RWPE2 (cell line): ENCODE results near the gene ZBTB7B.
A peak's percentile ranks its signal among the peaks of the same experiment; 100 is the strongest.

Source experiments
- ATAC-seq: fragments of 200-7000 bp; cut with Tn5 transposase; 3 replicates; pipeline ENCODE4 v1.9.1; 2021; ENCODE audit warnings: low read depth
- DNase-seq: peaks from one replicate; pipeline ENCODE4 v3.0.0-alpha.2; 2020; ENCODE audit warnings: low spot score
- H3K27ac ChIP-seq: fragments of 450-650 bp; 2 replicates; pipeline ENCODE4 v1.5.1; 2017; ENCODE audit warnings: mild to moderate bottlenecking; ENCODE audit not compliant: poor library complexity, severe bottlenecking
- H3K27me3 ChIP-seq: fragments of 250-450 bp; sonication (Bioruptor Pico); 2 replicates; pipeline ENCODE4 v1.5.1; 2021; ENCODE audit warnings: mild to moderate bottlenecking, moderate library complexity; ENCODE audit not compliant: insufficient read depth, poor library complexity, severe bottlenecking
- H3K36me3 ChIP-seq: fragments of 250-450 bp; sonication (Bioruptor Pico); 2 replicates; pipeline ENCODE4 v1.5.1; 2020; ENCODE audit warnings: low read depth, mild to moderate bottlenecking, moderate library complexity
- H3K4me1 ChIP-seq: fragments of 250-450 bp; sonication (Bioruptor Pico); 2 replicates; pipeline ENCODE4 v1.5.1; 2021; ENCODE audit warnings: mild to moderate bottlenecking, moderate library complexity; ENCODE audit not compliant: insufficient read depth, poor library complexity, severe bottlenecking
- H3K4me3 ChIP-seq: fragments of 250-450 bp; sonication (Bioruptor Pico); 2 replicates; pipeline ENCODE4 v1.5.1; 2021; ENCODE audit warnings: mild to moderate bottlenecking, moderate library complexity; ENCODE audit not compliant: severe bottlenecking
- H3K9me3 ChIP-seq: fragments of 250-450 bp; sonication (Bioruptor Pico); 2 replicates; pipeline ENCODE4 v1.5.1; 2021; ENCODE audit warnings: mild to moderate bottlenecking, moderate library complexity; ENCODE audit not compliant: severe bottlenecking
- CTCF ChIP-seq: fragments of 450-650 bp; IDR thresholded peaks from one replicate; pipeline ENCODE4 v1.5.1; 2017; ENCODE audit warnings: mild to moderate bottlenecking, moderate library complexity; ENCODE audit not compliant: poor library complexity, severe bottlenecking

ZBTB7B gene

GRCh38 chr1:154999571-155000410, 2.8 kb upstream of the ZBTB7B start:
- Histone ChIP-seq H3K4me3 (peak overlapping the region; percentile 4), H3K27me3 (no peaks in the 10 kb centered on the region), H3K27ac (peak overlapping the region; percentile 96), H3K9me3 (no peaks in the 10 kb centered on the region), H3K4me1 (peaks cover 12% of the 10 kb centered on the region), H3K36me3 (peaks cover 5% of the 10 kb centered on the region; the same call in 1 of the 2 replicates)
- no peak for TF ChIP-seq CTCF
- ATAC-seq: no peak
- DNase-seq: peak; percentile 47

GRCh38 chr1:155000411-155000725, 2.2 kb upstream of the ZBTB7B start:
- H3K4me1 ChIP-seq: peaks cover 15% of the 10 kb centered on the region
- DNase-seq: peak; percentile 42
- no peak for ATAC-seq
- H3K9me3 ChIP-seq: no peaks in the 10 kb centered on the region
- H3K27ac ChIP-seq: peak overlapping the region; percentile 96
- no peak for TF ChIP-seq CTCF
- H3K36me3 ChIP-seq: peaks cover 5% of the 10 kb centered on the region; the same call in 1 of the 2 replicates
- peak overlapping the region; percentile 59 for H3K4me3 ChIP-seq
- no peaks in the 10 kb centered on the region for H3K27me3 ChIP-seq

GRCh38 chr1:155000726-155001424, 1.7 kb upstream of the ZBTB7B start:
- TF ChIP-seq CTCF: no peak
- H3K4me1 ChIP-seq: peaks cover 20% of the 10 kb centered on the region
- ATAC-seq: peak; percentile 55

GRCh38 chr1:155001425-155001674, 1.3 kb upstream of the ZBTB7B start:
- peak overlapping the region; percentile 96 for H3K27ac ChIP-seq
- peaks cover 12% of the 10 kb centered on the region for H3K36me3 ChIP-seq
- no peaks in the 10 kb centered on the region for H3K9me3 ChIP-seq
- H3K27me3 ChIP-seq: no peaks in the 10 kb centered on the region
- peak overlapping the region; percentile 59 for H3K4me3 ChIP-seq
- ATAC-seq (peak; percentile 8; the same call in 2 of the 3 replicates), DNase-seq (no peak)
- TF ChIP-seq CTCF: no peak
- peaks cover 25% of the 10 kb centered on the region for H3K4me1 ChIP-seq

More at GRCh38 chr1:155000726-155001424, 1.7 kb upstream of the ZBTB7B start:
- peak; percentile 80 for DNase-seq
- Histone ChIP-seq H3K27ac (peak overlapping the region; percentile 96), H3K9me3 (no peaks in the 10 kb centered on the region), H3K36me3 (peaks cover 7% of the 10 kb centered on the region), H3K4me3 (peak overlapping the region; percentile 59), H3K27me3 (no peaks in the 10 kb centered on the region)
